Measurements from ENCODE around the gene TBCE. TPM values are rescaled to one million over a fixed set of nuclear protein-coding genes. Genes with fewer than 3 reads are reported as not detected.
A peak's percentile ranks its signal among the peaks of the same experiment; 100 is the strongest.
"Not testable (repeated sequence)": the region's sequence is repeated elsewhere in the genome, so short reads cannot be mapped to it uniquely, and the experiment has no call there.

Gene TBCE
- total RNA-seq, 2 experiments from 2014 or later = 30.2 to 32.6 TPM

DNA sequence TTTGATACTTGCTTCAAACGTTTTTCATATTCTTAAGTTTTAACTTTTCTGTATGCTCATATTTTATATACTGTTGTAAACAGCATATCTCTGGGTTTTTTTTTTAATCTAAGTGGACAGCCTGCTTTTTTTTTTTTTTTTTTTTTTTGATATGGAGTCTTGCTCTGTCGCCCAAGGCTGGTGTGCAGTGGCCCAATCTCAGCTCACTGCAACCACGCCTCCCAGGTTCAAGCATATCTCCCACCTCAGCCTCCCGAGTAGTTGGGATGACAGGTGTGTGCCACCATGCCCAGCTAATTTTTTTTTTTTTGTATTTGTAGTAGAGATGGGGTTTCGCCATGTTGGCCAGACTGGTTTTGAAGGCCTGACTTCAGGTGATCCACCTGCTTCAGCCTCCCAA lies 1.2 kb downstream of the TBCE start:
- H4K20me1 ChIP-seq (ENCODE audit: insufficient read depth, low read length) = no peaks in the 10 kb centered on the region
- H3K79me2 ChIP-seq (ENCODE audit: insufficient read depth, low read depth, low read length) = peaks cover 14% of the 10 kb centered on the region; the same call in 1 of the 2 replicates
- intact Hi-C loops (cut with micrococcal nuclease; ENCODE audit: unreplicated experiment) = no loop called here
- no peaks in the 10 kb centered on the region for H3K9me3 ChIP-seq (ENCODE audit: low read length)
- peaks cover 10% of the 10 kb centered on the region for H3K4me1 ChIP-seq (ENCODE audit: insufficient read depth, low read length, poor library complexity, severe bottlenecking)
- POLR2A ChIA-PET = interaction anchor here (1.3 kb wide), 1 partner anchor 10 kb away, joined by 5 read pairs; no protein-coding TSS in a partner anchor
- no TSS peak for BruUV-seq (replicated peaks)
- H3K4me3 ChIP-seq (ENCODE audit: low read depth, low read length, poor library complexity, severe bottlenecking) = peak overlapping the region; percentile 86
- DNase-seq (ENCODE audit: low spot score) = no peak
- H3K36me3 ChIP-seq (ENCODE audit: insufficient read depth, low read length) = no peaks in the 10 kb centered on the region
- H2AFZ ChIP-seq (ENCODE audit: low read length) = no peak overlapping the region
- H3K27ac ChIP-seq (ENCODE audit: low read depth, low read length, poor library complexity, severe bottlenecking) = no peak overlapping the region
- TF ChIP-seq, protein P1, sequence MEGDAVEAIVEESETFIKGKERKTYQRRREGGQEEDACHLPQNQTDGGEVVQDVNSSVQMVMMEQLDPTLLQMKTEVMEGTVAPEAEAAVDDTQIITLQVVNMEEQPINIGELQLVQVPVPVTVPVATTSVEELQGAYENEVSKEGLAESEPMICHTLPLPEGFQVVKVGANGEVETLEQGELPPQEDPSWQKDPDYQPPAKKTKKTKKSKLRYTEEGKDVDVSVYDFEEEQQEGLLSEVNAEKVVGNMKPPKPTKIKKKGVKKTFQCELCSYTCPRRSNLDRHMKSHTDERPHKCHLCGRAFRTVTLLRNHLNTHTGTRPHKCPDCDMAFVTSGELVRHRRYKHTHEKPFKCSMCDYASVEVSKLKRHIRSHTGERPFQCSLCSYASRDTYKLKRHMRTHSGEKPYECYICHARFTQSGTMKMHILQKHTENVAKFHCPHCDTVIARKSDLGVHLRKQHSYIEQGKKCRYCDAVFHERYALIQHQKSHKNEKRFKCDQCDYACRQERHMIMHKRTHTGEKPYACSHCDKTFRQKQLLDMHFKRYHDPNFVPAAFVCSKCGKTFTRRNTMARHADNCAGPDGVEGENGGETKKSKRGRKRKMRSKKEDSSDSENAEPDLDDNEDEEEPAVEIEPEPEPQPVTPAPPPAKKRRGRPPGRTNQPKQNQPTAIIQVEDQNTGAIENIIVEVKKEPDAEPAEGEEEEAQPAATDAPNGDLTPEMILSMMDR (conservative IDR thresholded peaks at IDR 0.05; ENCODE audit: low read length) = no peak
- TF ChIP-seq EZH2phosphoT487 (IDR thresholded peaks at IDR 0.05; ENCODE audit: borderline replicate concordance, low read depth, low read length) = no peak
- CTCF ChIA-PET (ENCODE audit: unreplicated experiment) = no interaction called here
- peak overlapping the region; percentile 70 for H3K4me2 ChIP-seq (ENCODE audit: low read length)
- no peaks in the 10 kb centered on the region for H3K9me2 ChIP-seq (ENCODE audit: insufficient read depth, low read length)

DNA sequence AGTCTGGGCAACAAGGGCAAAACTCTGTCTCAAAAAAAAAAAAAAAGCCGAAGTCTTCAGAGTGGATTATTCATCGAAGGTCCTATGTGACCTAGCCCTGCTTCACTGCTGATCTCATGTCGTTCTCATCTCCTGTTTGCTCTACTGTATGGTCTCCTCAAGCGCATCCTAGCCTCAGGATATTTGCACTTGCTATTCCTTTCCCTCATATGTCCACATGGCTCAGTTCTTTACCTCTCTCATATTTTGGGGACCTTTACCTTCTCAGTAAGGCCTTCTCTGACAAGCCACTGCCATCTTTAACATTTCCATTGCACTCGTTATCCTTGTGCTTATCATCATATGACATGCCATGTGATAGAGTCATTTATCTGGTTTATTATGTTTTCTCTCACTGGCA lies 2.6 kb downstream of the TBCE start:
- POLR2A ChIA-PET = no interaction called here
- Histone ChIP-seq H3K79me2 (ENCODE audit: insufficient read depth, low read depth, low read length) (peaks cover 14% of the 10 kb centered on the region; the same call in 1 of the 2 replicates), H4K20me1 (ENCODE audit: insufficient read depth, low read length) (no peaks in the 10 kb centered on the region), H3K36me3 (ENCODE audit: insufficient read depth, low read length) (no peaks in the 10 kb centered on the region), H3K4me2 (ENCODE audit: low read length) (no peak overlapping the region), H3K9me3 (ENCODE audit: low read length) (no peaks in the 10 kb centered on the region), H3K27ac (ENCODE audit: low read depth, low read length, poor library complexity, severe bottlenecking) (no peak overlapping the region), H3K4me1 (ENCODE audit: insufficient read depth, low read length, poor library complexity, severe bottlenecking) (peaks cover 10% of the 10 kb centered on the region), H3K4me3 (ENCODE audit: low read depth, low read length, poor library complexity, severe bottlenecking) (no peak overlapping the region), H2AFZ (ENCODE audit: low read length) (no peak overlapping the region), H3K9me2 (ENCODE audit: insufficient read depth, low read length) (no peaks in the 10 kb centered on the region)
- CTCF ChIA-PET (ENCODE audit: unreplicated experiment) = no interaction called here
- no peak for DNase-seq (ENCODE audit: low spot score)
- intact Hi-C loops (cut with micrococcal nuclease; ENCODE audit: unreplicated experiment) = no loop called here
- no peak for TF ChIP-seq EZH2phosphoT487 (IDR thresholded peaks at IDR 0.05; ENCODE audit: borderline replicate concordance, low read depth, low read length)
- TF ChIP-seq, protein P1 (conservative IDR thresholded peaks at IDR 0.05; ENCODE audit: low read length) = no peak
- BruUV-seq (replicated peaks) = no TSS peak

DNA sequence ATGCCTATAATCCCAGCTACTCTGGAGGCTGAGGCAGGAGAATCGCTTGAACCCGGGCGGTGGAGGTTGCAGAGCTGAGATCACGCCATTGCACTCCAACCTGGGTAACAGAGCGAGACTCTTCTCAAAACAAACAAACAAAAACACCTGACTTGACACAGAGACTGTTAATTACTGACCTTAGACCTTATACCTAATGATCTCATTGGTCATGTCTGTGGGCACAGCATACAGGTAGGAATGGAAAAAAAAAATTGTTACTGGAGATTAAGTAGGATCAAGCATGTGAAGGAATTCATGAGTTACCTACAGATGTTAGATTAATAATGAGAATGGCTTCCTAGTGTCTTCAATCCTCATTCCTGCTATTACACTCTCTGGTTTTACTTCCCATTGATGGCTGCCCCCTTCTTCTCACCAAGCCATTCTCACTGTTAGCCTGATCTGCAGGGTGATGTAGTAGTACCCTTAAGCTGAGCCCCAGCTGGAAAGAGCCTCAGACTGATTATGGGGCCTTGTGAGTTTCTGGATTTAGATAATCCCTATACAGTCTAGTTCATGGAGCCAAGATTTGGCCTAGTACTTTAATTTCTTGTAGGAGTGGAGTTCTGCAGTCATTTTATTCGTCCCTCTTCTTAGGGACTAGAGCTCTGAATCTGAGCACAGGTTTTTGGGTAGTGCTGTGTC lies 8.8 kb downstream of the TBCE start:
- peaks cover 6% of the 10 kb centered on the region; the same call in 1 of the 2 replicates for H3K79me2 ChIP-seq (ENCODE audit: insufficient read depth, low read depth, low read length)
- no peak overlapping the region for H3K4me3 ChIP-seq (ENCODE audit: low read depth, low read length, poor library complexity, severe bottlenecking)
- H3K27ac ChIP-seq (ENCODE audit: low read depth, low read length, poor library complexity, severe bottlenecking) = no peak overlapping the region
- no peaks in the 10 kb centered on the region for H3K9me2 ChIP-seq (ENCODE audit: insufficient read depth, low read length)
- intact Hi-C loops (cut with micrococcal nuclease; ENCODE audit: unreplicated experiment) = no loop called here
- no peak for DNase-seq (ENCODE audit: low spot score)
- TF ChIP-seq, protein P1 (conservative IDR thresholded peaks at IDR 0.05; ENCODE audit: low read length) = no peak
- TF ChIP-seq EZH2phosphoT487 (IDR thresholded peaks at IDR 0.05; ENCODE audit: borderline replicate concordance, low read depth, low read length) = no peak
- H3K4me1 ChIP-seq (ENCODE audit: insufficient read depth, low read length, poor library complexity, severe bottlenecking) = no peaks in the 10 kb centered on the region
- H2AFZ ChIP-seq (ENCODE audit: low read length) = no peak overlapping the region
- no peaks in the 10 kb centered on the region for H3K9me3 ChIP-seq (ENCODE audit: low read length)
- H3K4me2 ChIP-seq (ENCODE audit: low read length) = no peak overlapping the region
- no TSS peak for BruUV-seq (replicated peaks)
- H3K36me3 ChIP-seq (ENCODE audit: insufficient read depth, low read length) = peaks cover 11% of the 10 kb centered on the region
- POLR2A ChIA-PET = interaction anchor here (0.6 kb wide), 1 partner anchor 32 kb away, joined by 3 read pairs; no protein-coding TSS in a partner anchor
- H4K20me1 ChIP-seq (ENCODE audit: insufficient read depth, low read length) = no peaks in the 10 kb centered on the region
- CTCF ChIA-PET (ENCODE audit: unreplicated experiment) = no interaction called here

GRCh38 chr1:235378134-235378735 lies 11.0 kb downstream of the TBCE start:
- H3K4me1 ChIP-seq (ENCODE audit: insufficient read depth, low read length, poor library complexity, severe bottlenecking); H3K9me3 ChIP-seq (ENCODE audit: low read length); H3K79me2 ChIP-seq (ENCODE audit: insufficient read depth, low read depth, low read length); H4K20me1 ChIP-seq (ENCODE audit: insufficient read depth, low read length); intact Hi-C loops (cut with micrococcal nuclease; ENCODE audit: unreplicated experiment); H3K4me3 ChIP-seq (ENCODE audit: low read depth, low read length, poor library complexity, severe bottlenecking); BruUV-seq (replicated peaks); DNase-seq (ENCODE audit: low spot score); CTCF ChIA-PET (ENCODE audit: unreplicated experiment); H3K27ac ChIP-seq (ENCODE audit: low read depth, low read length, poor library complexity, severe bottlenecking); H3K4me2 ChIP-seq (ENCODE audit: low read length); H3K9me2 ChIP-seq (ENCODE audit: insufficient read depth, low read length); H2AFZ ChIP-seq (ENCODE audit: low read length): not testable (repeated sequence)
- POLR2A ChIA-PET = interaction anchor here (0.7 to 1.4 kb wide), 2 partner anchors 20 to 29 kb away, joined by 3 to 5 read pairs; no protein-coding TSS in a partner anchor
- peaks cover 16% of the 10 kb centered on the region for H3K36me3 ChIP-seq (ENCODE audit: insufficient read depth, low read length)

Measured in OCI-LY7 (cell line).